Loucy (cell line): Measurements from ENCODE around the gene SOX14.

Experiments
- EZH2phosphoT487 ChIP-seq: fragments of 200-600 bp; IDR thresholded peaks from 2 replicates; pipeline ENCODE4 v1.6.1; 2018; ENCODE audit warnings: antibody characterized with exemption, mild to moderate bottlenecking, moderate library complexity, borderline replicate concordance
- TF ChIP-seq, protein P1 (sequence below): fragments of 200-600 bp; sonication (generic); conservative IDR thresholded peaks from 2 replicates; pipeline ENCODE4 v1.5.1; 2014; ENCODE audit warnings: mild to moderate bottlenecking, antibody characterized with exemption, low read length

GRCh38 chr3:137769322-137770065 lies 5.4 kb downstream of the SOX14 start:
- TF ChIP-seq, protein P1, sequence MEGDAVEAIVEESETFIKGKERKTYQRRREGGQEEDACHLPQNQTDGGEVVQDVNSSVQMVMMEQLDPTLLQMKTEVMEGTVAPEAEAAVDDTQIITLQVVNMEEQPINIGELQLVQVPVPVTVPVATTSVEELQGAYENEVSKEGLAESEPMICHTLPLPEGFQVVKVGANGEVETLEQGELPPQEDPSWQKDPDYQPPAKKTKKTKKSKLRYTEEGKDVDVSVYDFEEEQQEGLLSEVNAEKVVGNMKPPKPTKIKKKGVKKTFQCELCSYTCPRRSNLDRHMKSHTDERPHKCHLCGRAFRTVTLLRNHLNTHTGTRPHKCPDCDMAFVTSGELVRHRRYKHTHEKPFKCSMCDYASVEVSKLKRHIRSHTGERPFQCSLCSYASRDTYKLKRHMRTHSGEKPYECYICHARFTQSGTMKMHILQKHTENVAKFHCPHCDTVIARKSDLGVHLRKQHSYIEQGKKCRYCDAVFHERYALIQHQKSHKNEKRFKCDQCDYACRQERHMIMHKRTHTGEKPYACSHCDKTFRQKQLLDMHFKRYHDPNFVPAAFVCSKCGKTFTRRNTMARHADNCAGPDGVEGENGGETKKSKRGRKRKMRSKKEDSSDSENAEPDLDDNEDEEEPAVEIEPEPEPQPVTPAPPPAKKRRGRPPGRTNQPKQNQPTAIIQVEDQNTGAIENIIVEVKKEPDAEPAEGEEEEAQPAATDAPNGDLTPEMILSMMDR = no peak
- no peak for TF ChIP-seq EZH2phosphoT487
